Sigmoid colon (tissue), 7 donors: ENCODE results near the gene MAN2A2. TPM values are rescaled to one million over a fixed set of nuclear protein-coding genes. Genes with fewer than 3 reads are reported as not detected.

ENCODE experiments used
- DNase-seq: peaks from one replicate; pipeline ENCODE4 v3.0.0-alpha.2; 2019
- H3K27ac ChIP-seq, 4 donors: fragments of 200-600 bp; sonication (generic); one replicate each; pipeline ENCODE4 v1.5.1; 2016 to 2019; ENCODE audit warnings: mild to moderate bottlenecking in 1 of 4
- H3K27me3 ChIP-seq, 3 donors: fragments of 200-600 bp; sonication (generic); one replicate each; pipeline ENCODE4 v1.5.1; 2019; ENCODE audit warnings: mild to moderate bottlenecking in 1 of 3
- H3K36me3 ChIP-seq, 4 donors: fragments of 200-600 bp; sonication (generic); one replicate each; pipeline ENCODE4 v1.5.1; 2016 to 2019
- H3K4me1 ChIP-seq, 4 donors: fragments of 200-600 bp; sonication (generic); one replicate each; pipeline ENCODE4 v1.5.1; 2017 to 2019
- H3K4me3 ChIP-seq, 4 donors: fragments of 200-600 bp; sonication (generic); one replicate each; pipeline ENCODE4 v1.5.1; 2017 to 2019; ENCODE audit warnings: mild to moderate bottlenecking in 2 of 4, moderate library complexity in 1 of 4
- H3K9me3 ChIP-seq, 4 donors: fragments of 200-600 bp in 3 of 4; sonication (generic) in 3 of 4; one replicate each; pipeline versions ENCODE4 v1.5.1 to v1.6.1; 2013 to 2019
- CTCF ChIP-seq, 4 experiments: fragments of 450-650 bp in 3 of 4; fragments of 200-600 bp in 1 of 4; IDR thresholded peaks; one replicate each; pipeline ENCODE4 v1.5.1; 2016 to 2019; ENCODE audit warnings: antibody characterized with exemption in 4 of 4, mild to moderate bottlenecking in 3 of 4, moderate library complexity in 2 of 4
- EP300 ChIP-seq, 4 donors: sonication (generic); formaldehyde crosslinking; IDR thresholded peaks; one replicate each; pipeline ENCODE4 v1.6.1; 2017; ENCODE audit warnings: antibody characterized with exemption in 4 of 4
- POLR2A ChIP-seq, 2 donors: fragments of 450-650 bp; IDR thresholded peaks; one replicate each; pipeline ENCODE4 v1.6.1; 2016; ENCODE audit warnings: antibody characterized with exemption in 2 of 2, mild to moderate bottlenecking in 2 of 2, moderate library complexity in 2 of 2
- POLR2AphosphoS5 ChIP-seq, 4 donors: sonication (generic); formaldehyde crosslinking; IDR thresholded peaks; one replicate each; pipeline ENCODE4 v1.6.1; 2017; ENCODE audit warnings: antibody characterized with exemption in 4 of 4
- WGBS, 2 donors: extraction: QIAGEN DNeasy Blood & Tissue Kit; methylation state at CpG; one replicate each; pipeline ENCODE4 v1.1.7; 2013; 5-methylcytosine and 5-hydroxymethylcytosine counted together
- intact Hi-C: fragments of 100-400 bp; cut with DNase I; formaldehyde crosslinking; loops from one replicate; pipeline ENCODE4 v1.15.1; 2023
- polyA plus RNA-seq, 3 donors: library from polyadenylated mRNA; stranded (reverse); fragments of 200-250 nt; gene quantifications; one replicate each; pipeline ENCODE4 v1.2.3, GENCODE V29; 2013
- total RNA-seq, 4 donors: library from RNA; depleted of rRNA; stranded (reverse); fragments of >200 nt; gene quantifications; one replicate each; pipeline ENCODE4 v1.1.0, GENCODE V29; 2016
- donor health status: healthy with polysubstance abuse.
- donor health status: Bipolar disorder and iron deficiency.
- donor health status: healthy.

Gene MAN2A2
- total and polyA plus RNA-seq, 7 donors = 3.7 to 57.6 (median 31.0) TPM

GRCh38 chr15:90866161-90866715 is 36.9 kb upstream of the MAN2A2 start:
- intact Hi-C loops = no loop called here
- WGBS, 2 donors = 71 to 80% methylated on average over 16 of the region's 16 CpGs
- no peaks in the 10 kb centered on the region for H3K27me3 ChIP-seq
- no peak for TF ChIP-seq POLR2AphosphoS5 (IDR thresholded peaks at IDR 0.05)
- TF ChIP-seq POLR2A (IDR thresholded peaks at IDR 0.05) = no peak
- TF ChIP-seq CTCF (IDR thresholded peaks at IDR 0.05) = no peak
- no peak for TF ChIP-seq EP300 (IDR thresholded peaks at IDR 0.05)
- no peak for DNase-seq
- H3K27ac ChIP-seq = no peak overlapping the region
- H3K4me3 ChIP-seq = no peak overlapping the region
- no peaks in the 10 kb centered on the region for H3K36me3 ChIP-seq
- no peaks in the 10 kb centered on the region for H3K9me3 ChIP-seq
- peaks cover 0 to 23% (median 11%) of the 10 kb centered on the region in 4 donors for H3K4me1 ChIP-seq

GRCh38 chr15:90866800-90867199 is 36.3 kb upstream of the MAN2A2 start:
- DNase-seq = no peak
- Histone ChIP-seq H3K9me3 (no peaks in the 10 kb centered on the region), H3K4me3 (no peak overlapping the region), H3K4me1 (peaks cover 0 to 23% (median 11%) of the 10 kb centered on the region in 4 donors), H3K27ac (no peak overlapping the region), H3K36me3 (no peaks in the 10 kb centered on the region), H3K27me3 (no peaks in the 10 kb centered on the region)
- TF ChIP-seq EP300 (IDR thresholded peaks at IDR 0.05) (no peak), POLR2AphosphoS5 (IDR thresholded peaks at IDR 0.05) (no peak), POLR2A (IDR thresholded peaks at IDR 0.05) (no peak), CTCF (IDR thresholded peaks at IDR 0.05) (no peak)
- 70 to 87% methylated on average over 3 of the region's 3 CpGs for WGBS, 2 donors
- intact Hi-C loops = no loop called here

GRCh38 chr15:90868261-90868689 is 34.8 kb upstream of the MAN2A2 start, which contains the start of gene FURIN:
TSS of gene FURIN (plus strand) at chr15:90868588. CDS start at chr15:90875741, 7,153 bp downstream.
- H3K27ac ChIP-seq = peak within 1 kb of the TSS; percentile 22 to 95 (median 93)
- 21 to 64% methylated on average over 6 of the region's 6 CpGs for WGBS, 2 donors
- H3K4me1 ChIP-seq = peaks cover 0 to 37% (median 23%) of the 10 kb centered on the region in 4 donors
- no peaks in the 10 kb centered on the region for H3K27me3 ChIP-seq
- intact Hi-C loops = no loop called here
- TF ChIP-seq POLR2A (IDR thresholded peaks at IDR 0.05) = no peak
- TF ChIP-seq POLR2AphosphoS5 (IDR thresholded peaks at IDR 0.05) = no peak
- no peak for TF ChIP-seq CTCF (IDR thresholded peaks at IDR 0.05)
- TF ChIP-seq EP300 (IDR thresholded peaks at IDR 0.05) = no peak
- H3K36me3 ChIP-seq = no peaks in the 10 kb centered on the region
- DNase-seq = no peak
- no peaks in the 10 kb centered on the region for H3K9me3 ChIP-seq
- H3K4me3 ChIP-seq = no peak within 1 kb of the TSS

- Histone ChIP-seq H3K27ac (peak overlapping the region; percentile 22 to 95 (median 93)), H3K9me3 (no peaks in the 10 kb centered on the region), H3K4me3 (no peak overlapping the region), H3K4me1 (peaks cover 0 to 46% (median 30%) of the 10 kb centered on the region in 4 donors), H3K27me3 (no peaks in the 10 kb centered on the region), H3K36me3 (no peaks in the 10 kb centered on the region)
- TF ChIP-seq EP300 (IDR thresholded peaks at IDR 0.05) (no peak), POLR2A (IDR thresholded peaks at IDR 0.05) (no peak), POLR2AphosphoS5 (IDR thresholded peaks at IDR 0.05) (no peak), CTCF (IDR thresholded peaks at IDR 0.05) (no peak)
- intact Hi-C loops = no loop called here
- DNase-seq = no peak
Measured at GRCh38 chr15:90869140-90869541, 34.0 kb upstream of the MAN2A2 start.
